HG03095 (cell line): Measurements from ENCODE around the gene KCP.
"Not testable (repeated sequence)": the region's sequence is repeated elsewhere in the genome, so short reads cannot be mapped to it uniquely, and the experiment has no call there.

ENCODE experiments used
- ATAC-seq: cut with Tn5 transposase; IDR thresholded peaks from one replicate; pipeline ENCODE4 v1.9.1; 2021; ENCODE audit warnings: moderate library complexity; ENCODE audit not compliant: unreplicated experiment

KCP gene

DNA sequence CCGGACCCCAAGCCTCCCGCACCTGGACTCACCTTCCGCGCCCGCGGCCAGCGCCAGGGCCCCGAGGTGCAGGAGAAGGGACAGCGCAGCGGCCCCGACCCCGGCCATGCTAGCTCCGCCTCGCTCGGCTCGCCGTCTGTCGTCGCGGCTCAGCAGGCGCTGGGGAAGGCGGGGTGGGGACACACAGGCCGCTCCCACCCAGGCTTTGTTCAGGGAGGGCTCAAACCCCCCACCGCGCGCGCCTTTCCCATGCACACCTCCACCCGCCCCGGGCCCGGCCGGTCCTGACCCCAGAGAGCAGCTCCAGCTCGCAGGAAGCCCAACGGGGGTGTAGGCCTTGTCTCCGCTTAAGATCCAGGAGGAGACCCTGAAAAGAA is at the start of gene KCP:
TSS of gene KCP (minus strand) at position 141 of the 377 bp plus-strand sequence. CDS start at position 108, 33 bp downstream.
- ATAC-seq, result no peak

DNA sequence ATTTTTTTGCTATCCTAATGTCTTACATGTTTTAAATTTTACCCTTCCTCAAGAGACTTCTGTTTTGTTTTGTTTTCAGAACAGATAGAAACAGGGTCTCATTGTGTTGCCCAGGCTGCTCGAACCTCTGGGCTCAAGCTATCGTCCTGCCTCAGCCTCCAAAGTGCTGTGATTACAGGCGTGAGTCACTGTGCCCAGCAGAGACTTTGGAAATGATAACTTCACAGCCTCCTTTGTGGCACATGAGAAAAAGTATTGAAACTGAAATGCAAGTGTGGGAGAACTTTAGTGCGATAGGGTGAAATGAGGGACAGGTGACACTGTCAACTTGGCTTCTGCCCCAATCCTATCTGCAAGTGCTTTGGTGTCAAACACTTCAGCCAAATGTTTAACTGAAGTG is 48.8 kb upstream of the KCP start:
- no peak for ATAC-seq

DNA sequence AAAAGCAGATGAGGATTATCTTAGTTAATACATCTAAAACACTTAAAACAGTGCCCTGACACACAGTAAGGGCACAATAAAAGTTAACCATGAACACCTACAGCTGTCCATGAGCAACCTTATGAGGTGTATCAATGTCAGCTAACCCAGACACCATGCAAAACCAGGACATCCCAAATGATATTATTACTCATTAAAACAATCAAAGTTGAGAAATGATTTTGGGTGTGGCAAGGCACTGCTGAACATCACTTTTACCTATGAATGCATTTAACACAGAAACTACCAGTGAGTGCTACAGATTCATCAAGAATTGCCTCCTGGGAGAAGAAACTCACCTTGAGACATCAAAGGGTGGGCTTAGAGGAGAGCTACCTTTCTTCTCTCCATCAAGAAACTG is 45.5 kb upstream of the KCP start:
- ATAC-seq, result no peak

DNA sequence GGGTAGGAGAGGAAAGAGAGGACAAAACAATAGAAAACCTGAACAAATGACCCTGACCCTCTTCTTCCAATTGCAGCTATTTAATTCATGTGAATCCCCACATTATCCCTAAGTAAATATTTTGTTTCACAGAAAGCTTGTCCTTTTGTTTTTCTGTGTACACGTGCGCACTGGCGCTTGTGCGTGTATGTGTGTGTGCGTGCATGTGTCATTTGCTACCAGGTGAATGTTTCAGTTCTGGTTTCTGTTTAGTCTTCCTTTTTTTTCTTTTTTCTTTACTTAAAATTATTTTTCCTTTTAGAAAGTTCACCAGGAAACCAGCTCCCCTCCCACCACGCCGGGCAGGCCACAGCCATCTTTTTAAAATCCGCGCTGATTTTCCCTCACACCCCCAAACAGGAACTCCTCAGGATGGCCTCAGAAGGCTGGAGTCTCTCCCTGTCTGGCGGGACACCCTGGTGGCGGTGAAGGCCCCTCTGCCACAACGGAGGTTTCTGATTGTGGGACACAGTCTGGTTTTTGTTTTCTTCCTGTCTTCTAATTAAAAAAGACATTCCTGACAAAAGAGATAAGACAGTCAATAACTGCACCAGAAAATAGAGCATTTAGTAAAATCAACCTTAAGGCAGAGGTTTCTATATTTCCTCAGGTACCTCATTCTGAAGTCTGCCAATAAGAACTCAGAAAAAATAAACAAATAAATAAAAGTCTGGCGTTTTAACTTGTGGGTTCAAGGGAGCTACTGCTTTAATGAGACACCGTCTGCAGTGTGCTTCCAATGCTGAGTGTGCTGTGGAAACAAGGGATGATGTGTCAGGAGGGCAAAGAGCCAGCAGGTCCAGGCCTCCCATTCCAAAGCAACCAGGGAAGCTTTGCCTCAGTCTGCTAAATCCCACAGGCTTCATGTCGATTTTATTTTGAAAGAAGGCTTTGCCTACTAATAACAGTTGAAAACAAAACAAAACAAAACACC is 44.6 kb upstream of the KCP start:
- peak; percentile 53 for ATAC-seq

DNA sequence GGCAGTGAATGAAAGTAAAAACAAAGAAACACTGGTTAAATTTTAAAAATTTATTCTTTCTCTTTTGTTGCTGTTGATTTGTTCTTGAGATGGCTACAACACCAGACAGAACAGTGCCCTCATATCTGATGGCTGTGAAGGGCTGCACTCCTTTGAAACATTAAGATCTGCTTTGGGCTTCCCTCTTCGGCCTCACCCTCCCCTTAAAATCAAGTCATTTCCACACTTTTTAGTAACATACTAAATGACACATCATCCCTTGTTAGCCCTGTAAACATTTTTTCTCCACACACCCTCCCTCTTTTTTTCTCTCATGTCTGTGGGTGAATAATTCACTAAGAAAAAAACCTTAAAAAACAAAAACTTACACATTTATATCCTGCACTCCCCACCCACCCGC is 43.6 kb upstream of the KCP start:
- ATAC-seq, result no peak

DNA sequence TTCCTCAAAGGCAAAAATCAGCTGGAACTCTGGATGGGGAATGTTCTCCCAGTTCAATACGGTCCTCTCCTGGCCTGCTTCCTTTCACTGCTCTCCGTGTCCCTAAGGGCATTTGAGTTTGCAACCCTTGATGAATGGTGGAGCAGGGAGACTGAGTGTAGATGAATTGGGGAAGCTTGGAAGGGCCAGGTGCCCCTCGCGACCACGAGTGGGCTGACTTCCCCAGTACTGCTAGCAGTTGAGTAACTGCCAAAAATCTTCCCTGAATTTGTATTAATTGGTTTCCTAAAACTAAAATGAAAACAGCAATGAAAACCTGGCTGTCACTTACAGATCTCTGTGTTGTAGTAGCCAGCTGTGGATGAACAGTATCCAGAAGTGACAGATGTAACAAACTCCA is 40.8 kb upstream of the KCP start:
- ATAC-seq, result no peak

DNA sequence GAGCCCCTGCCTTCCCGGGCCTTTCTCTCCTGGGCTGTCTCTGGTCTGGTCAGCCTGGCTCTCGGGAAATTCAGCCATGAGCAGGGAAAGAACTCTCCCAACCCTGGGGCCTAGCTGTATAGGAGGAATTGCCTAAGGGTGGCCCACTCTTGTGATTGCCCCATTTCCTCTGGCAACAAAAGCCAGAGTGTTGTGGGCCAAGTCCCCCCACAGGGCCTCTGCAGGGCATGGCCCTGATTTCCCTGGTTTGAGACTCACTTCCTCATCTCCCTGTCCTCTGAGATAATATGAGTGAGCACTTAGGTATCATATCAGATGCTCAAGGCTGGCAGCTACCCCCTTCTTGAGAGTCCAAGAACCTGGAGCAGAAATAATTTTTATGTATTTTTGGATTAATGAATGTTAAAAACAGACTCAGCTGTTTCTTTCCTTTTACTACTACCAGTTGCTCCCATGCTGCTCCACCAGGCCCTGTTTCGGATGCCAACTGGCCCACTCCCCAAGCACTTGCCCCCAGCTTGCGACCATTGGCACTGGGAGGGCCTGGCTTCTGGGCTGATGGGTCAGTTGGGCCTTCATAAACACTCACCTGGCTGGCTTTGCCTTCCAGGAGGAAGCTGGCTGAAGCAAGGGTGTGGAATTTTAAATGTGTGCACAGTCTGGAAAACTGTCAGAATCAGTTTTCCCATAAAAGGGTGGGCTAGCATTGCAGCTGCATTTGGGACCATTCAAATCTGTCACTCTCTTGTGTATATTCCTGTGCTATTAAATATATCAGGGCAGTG is 38.7 kb upstream of the KCP start:
- ATAC-seq, result no peak

DNA sequence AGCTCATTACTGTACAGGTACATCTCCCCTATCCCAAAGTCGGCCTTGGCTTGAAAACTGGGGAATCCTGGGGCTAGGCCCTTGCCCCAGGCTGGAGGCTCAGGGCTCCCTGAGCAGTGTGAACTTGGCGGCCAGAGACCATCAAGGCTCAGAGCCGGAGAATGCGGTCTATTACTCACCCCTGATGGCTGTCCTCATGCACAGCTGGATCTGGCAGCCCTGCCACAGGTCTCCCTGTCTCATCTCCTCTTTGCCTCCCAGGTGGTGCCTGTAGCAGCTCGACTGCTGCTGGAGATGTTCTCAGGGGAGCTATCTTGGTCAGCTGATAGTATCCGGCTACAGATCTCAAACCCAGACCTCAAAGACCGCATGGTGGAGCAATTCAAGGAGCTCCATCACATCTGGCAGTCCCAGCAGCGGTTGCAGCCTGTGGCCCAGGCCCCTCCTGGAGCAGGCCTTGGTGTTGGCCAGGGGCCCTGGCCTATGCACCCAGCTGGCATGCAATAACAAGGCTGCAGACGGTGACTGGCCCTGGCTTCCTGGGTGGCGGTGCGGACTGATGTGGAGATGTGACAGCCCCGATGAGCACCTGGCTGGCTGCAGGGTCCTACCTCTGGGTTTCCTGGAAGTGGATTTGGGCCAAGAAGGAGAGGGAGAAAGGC is 37.9 kb upstream of the KCP start:
- no peak for ATAC-seq

DNA sequence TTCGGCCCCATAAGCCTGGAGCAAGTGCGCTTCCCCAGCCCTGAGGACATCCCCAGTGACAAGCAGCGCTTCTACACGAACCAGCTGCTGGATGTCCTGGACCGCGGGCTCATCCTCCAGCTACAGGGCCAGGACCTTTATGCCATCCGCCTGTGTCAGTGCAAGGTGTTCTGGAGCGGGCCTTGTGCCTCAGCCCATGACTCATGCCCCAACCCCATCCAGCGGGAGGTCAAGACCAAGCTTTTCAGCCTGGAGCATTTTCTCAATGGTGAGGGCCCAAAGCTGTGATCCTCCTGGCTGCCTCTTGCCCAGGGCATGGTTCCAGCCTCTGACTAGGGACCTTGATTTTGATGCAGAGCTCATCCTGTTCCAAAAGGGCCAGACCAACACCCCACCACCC is 37.3 kb upstream of the KCP start:
- ATAC-seq, result no peak

DNA sequence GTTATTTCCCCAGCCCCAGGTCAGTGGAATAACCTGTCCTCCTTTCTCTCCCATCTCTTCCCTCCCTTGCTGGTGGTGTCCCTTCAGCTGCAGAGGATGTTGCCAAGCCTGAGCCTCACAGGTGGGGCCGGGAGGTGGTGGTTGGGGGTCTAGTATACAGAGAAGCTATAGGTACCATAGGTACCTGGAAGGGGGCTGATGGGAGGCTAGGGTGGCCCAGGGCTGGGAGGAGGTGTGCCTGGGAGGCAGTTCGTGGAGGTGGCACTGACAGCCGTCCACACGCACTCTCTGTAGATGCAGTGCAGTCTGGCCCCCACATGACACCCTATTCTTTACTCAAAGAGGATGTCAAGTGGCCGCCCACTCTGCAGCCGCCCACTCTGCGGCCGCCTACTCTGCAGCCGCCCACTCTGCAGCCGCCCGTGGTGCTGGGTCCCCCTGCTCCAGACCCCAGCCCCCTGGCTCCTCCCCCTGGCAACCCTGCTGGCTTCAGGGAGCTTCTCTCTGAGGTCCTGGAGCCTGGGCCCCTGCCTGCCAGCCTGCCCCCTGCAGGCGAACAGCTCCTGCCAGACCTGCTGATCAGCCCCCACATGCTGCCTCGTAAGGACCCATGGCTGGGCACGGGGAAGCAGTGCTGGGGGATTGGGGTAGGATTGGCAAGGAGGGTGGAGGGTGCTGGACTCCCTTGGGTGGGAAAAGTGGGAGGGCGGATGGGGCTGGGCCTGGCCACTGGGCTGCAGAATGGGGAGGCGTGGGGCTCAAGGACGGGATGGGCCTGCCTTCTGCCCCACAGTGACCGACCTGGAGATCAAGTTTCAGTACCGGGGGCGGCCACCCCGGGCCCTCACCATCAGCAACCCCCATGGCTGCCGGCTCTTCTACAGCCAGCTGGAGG is 36.7 kb upstream of the KCP start:
- ATAC-seq, result no peak

DNA sequence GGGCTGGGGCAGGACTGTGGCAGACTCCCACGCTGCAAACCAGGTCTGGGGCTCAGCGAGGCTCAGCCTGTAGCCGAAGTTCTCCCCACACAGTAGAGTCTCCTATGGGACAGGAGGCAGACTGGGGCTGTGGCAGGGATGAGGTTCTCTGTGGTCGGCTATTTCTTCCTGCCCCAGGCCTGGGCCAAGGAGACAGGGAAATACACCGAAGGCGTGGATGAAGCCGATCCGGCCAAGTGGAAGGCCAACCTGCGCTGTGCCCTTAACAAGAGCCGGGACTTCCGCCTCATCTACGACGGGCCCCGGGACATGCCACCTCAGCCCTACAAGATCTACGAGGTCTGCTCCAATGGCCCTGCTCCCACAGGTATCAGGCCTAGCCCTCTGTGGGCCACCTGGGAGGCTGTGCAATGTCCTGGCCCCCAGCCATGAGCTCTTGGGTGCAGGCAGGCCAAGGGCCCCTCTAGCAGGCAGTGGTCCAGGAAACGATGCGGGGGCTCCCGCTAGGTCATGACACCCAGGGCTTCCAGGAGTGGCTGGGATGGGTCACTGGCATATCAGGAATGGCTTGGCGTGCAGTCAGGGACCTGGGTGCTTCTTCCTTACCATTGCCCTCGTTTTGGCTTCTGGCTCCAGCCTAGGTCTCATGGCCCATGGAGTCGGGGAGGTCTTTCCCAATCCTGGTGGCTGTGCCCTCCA is 35.3 kb upstream of the KCP start:
- no peak for ATAC-seq

DNA sequence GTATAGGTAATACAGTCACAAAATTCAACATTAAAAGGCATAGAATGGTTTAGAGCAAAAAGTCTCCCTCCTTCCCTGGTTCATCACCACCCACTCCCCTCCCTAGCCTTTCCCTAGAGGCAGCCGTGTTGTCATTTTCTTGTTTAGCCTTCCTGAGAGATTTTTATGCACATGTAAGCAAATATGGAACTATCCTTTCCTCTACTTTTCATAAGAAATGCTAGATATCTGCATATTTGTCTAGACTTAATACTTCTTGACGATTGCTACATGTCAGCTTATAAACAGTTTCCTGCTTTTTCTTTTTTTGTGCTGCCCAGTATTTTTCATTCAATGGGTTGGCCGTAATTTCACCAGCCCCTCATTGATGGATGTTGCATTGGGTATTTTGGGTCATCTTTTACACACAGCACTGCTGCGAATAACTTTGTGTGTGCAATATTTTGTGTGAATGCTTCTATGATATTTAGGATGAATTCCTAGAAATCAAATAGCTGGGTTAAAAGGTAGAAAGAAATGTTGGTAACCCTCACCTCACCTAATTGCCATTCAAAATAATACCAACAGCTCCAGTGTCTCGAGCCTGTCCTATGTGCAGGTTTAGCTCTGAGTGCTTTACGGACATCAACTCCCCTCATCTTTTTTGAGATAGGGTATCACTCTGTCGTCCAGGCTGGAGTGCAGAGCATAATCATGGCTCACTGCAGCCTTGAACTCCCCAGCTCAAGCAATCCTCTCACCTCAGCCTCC is 34.2 kb upstream of the KCP start:
- ATAC-seq, result no peak

GRCh38 chr7:128943251-128943650 is 32.7 kb upstream of the KCP start:
- not testable (repeated sequence) for ATAC-seq

GRCh38 chr7:128941946-128942526 is 31.5 kb upstream of the KCP start:
- no peak for ATAC-seq

- ATAC-seq, result no peak
These were observed 30.9 kb upstream of the KCP start for GRCh38 chr7:128941323-128941890.

DNA sequence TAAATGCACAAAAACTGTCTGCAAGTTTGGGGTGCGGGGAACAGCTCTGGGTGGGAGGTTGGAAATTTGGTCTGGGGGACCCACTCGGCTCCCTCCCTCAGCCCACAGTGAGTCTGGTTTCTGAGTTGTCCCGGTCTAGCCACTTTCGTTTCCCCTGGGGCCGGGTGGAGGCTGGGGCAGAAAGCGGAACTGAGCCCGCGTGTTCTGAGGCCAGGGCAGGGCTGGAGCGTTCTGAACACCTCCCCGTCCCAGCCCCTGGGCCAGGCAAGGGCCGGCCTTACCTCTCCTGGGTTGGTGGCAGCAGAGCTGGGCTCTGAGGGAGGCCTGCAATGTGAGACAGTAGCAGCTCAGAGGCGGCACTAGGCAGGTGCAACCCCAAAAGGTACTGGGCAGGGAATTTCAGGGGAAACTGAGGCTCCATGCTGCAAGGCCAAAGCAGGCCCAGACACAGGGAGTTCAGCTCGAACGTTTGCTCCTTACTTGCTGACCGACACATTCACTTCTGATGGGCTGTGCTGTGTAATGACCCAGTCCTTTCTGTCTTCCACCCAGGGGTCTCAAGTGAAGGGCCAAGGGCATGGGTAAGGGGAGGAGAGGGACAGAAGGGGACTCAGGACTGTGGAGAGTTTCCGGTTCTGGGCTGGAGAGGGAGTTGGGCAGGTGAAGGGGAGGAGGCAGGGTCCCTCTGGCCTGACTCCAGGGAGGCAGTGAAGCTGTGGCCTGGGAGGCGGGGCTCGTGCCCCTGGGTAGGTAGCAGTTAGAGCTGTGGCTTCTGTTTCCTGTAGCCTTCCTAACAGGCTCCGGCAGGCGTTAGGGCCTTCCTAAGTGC is 30.2 kb upstream of the KCP start:
- peak; percentile 47 for ATAC-seq

DNA sequence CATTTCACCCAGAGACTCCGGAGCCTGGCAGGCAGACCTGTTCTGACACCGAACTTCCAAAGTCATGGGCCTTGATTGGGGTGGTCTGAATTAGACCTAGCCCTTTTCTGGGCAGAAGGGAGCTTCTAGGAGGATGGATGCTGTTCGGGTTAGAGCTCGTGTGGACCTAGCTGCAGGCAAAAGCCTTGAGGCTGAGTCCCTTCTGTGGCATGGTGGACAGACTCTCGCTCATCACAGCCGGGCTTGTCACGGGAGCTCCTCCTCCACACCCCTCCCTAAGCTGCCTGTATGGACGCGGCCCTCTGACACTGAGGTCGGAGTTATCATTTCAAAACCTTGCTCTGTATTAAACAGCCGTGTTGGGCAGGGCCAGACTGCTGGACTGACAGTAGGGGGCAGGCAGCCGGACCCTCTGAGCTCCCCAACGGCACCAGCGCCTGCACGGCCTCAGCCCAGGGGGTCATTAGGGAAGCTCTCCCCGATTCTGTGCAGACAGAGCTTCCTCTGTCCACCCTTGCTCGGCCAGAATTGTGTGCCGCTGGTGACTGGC is 29.4 kb upstream of the KCP start:
- peak; percentile 15 for ATAC-seq
